NCI-H2196 (cell line): Measurements from ENCODE around the gene NHSL1.
"Not testable (repeated sequence)": the region's sequence is repeated elsewhere in the genome, so short reads cannot be mapped to it uniquely, and the experiment has no call there.

Experiments used
- DNase-seq: peaks from one replicate; lab custom pipeline; 2025; ENCODE audit not compliant: unreplicated experiment; lab: John Stamatoyannopoulos, UW

The NHSL1 gene

GRCh38 chr6:138429761-138430160 lies 69.5 kb downstream of the NHSL1 start:
- DNase-seq: no peak

DNA sequence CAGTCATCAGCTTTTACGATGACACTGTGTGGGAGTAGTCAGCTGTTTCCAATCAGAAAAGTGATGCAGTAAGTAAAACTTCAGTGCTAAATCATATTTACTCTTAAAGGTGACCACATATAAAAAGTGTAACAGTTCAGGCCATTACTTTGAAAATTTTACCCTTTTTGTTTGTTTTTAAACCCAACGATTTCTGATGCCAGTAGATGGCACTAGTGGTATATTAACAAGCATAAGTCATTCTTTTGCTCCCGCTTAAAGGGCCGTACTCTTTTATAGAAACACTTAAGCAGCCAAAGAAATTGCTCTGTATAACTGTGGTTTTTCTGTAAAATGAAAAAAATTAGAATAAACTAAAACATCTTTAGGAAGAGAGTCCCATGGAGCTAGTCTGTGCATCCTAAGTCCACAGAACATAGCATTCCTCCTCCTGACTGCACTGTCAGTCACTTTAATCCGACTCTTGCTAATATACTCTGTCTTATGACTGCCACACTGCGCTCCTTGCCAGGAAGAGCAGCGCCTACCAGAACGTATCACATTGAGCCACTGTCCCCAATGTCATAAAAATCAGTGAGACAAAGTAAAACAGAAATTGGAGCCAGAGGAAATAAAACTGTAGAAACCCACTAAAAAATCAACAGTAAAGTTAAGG lies 70.2 kb downstream of the NHSL1 start:
- DNase-seq: peak; percentile 53

GRCh38 chr6:138427701-138428100 lies 71.6 kb downstream of the NHSL1 start:
- no peak for DNase-seq

- no peak for DNase-seq
Measured at GRCh38 chr6:138426500-138427123, 72.7 kb downstream of the NHSL1 start.

- not testable (repeated sequence) for DNase-seq
Measured at GRCh38 chr6:138425256-138425655, 74.0 kb downstream of the NHSL1 start.

DNA sequence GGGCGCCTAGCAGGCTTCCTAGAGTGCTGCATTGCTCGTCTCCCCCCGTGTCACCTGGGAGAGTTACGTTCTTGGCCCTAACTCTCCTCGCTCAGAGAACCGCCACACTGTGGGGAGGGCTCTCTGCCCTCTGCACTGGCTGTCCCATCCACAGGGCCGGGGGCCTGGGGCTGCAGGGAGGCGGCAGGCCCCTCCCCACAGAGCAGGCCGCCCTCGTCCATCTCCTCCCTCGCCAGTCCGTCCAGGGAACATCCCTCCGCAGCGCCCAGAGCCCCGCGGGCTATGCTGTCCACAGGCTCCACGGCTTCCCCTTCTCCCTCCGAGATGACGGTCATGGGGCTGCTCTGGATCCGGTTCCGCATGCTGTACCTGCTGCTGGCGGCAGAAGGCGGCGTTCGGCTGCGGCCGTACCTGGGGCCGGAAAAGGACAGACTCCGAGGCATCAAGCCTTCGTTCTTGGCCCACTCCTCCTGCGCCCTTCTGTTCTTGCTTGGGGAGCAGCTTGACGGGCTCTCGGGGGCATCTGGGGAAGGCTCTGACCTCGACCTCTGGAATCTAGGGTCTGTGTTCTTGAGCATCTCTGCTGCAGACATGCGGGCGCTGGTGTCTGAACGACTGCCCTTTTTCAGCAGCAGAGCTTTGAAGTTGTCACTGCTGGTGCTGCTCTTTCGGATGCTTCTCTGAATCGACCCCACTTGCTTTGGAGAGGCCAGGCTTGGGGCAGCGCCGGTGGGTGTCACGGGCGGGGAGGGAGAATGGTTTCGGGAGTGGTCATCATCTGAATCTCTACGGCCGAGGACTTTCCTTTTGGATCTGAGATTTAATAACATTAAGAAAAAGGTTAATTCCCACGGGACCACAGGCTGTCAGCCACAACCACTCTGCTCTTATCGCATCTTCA lies 75.0 kb downstream of the NHSL1 start:
- no peak for DNase-seq

DNA sequence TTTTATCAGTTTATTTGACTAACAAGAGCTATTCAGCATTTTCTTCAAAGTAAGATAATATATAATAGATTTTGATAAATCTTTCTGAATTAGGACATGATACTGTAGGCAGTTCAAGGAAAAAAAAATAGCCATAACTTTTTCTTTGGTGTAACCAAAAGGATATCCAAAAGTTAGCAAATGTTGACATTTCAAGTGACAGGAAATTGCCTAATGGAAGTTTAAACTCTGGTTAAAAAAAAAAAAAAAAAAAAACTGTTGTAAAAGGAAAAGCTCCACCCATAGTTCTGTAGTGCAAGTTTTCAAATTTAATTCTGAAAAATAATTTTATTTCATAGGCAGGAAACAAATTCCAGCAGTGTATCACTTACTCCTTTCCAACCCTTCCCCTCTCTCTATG lies 76.4 kb downstream of the NHSL1 start:
- no peak for DNase-seq

- no peak for DNase-seq
Measured at GRCh38 chr6:138421608-138422007, 77.7 kb downstream of the NHSL1 start.

GRCh38 chr6:138421089-138421488 lies 78.2 kb downstream of the NHSL1 start:
- DNase-seq: no peak

- no peak for DNase-seq
Measured at GRCh38 chr6:138420356-138420755, 78.9 kb downstream of the NHSL1 start.

DNA sequence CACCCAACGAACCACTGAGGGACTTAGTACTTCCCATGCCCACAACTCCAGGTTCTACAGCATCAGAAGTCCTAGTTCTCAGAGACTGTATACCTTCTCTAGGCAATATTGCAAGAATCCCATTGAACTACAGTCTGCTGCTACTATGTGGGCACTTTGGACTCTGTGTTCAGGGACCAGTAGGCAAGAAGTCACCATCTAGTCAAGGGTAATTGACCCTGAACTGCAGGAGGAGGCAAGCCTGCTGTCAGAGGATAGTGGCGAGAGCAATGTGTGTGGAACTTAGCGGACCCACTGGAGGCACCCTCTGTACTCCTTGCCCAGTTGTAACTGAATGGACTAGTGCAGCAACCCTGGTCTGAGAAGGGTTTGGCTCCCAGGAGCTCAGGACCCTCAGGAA lies 79.5 kb downstream of the NHSL1 start:
- no peak for DNase-seq

- no peak for DNase-seq
Measured at GRCh38 chr6:138418118-138418742, 81.1 kb downstream of the NHSL1 start.

GRCh38 chr6:138417493-138418117 lies 81.7 kb downstream of the NHSL1 start:
- no peak for DNase-seq

- DNase-seq: no peak
Measured at GRCh38 chr6:138416206-138416605, 83.1 kb downstream of the NHSL1 start.

- no peak for DNase-seq
Measured at GRCh38 chr6:138415125-138415524, 84.2 kb downstream of the NHSL1 start.

- DNase-seq: no peak
Measured at GRCh38 chr6:138410972-138411880, 88.1 kb downstream of the NHSL1 start.

GRCh38 chr6:138410048-138410735 lies 89.1 kb downstream of the NHSL1 start:
- DNase-seq: no peak

DNA sequence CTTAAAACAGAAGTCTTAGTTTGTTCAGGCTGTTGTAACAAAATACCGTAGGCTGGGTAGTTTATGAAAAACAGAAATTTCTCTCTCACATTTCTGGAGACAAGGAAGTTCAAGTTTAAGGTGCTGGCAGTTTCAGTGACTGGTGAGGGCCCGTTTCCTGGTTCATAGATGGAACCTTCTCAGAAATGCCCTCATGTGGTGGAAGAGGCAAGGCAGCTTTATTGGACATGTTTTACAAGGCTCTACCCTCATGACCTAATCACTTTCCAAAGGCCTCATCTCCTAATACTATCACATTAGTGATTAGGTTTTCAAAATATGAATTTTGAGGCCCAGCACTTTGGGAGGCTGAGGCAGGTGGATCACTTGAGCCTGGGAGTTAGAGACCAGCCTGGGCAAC lies 92.9 kb downstream of the NHSL1 start:
- DNase-seq: no peak

DNA sequence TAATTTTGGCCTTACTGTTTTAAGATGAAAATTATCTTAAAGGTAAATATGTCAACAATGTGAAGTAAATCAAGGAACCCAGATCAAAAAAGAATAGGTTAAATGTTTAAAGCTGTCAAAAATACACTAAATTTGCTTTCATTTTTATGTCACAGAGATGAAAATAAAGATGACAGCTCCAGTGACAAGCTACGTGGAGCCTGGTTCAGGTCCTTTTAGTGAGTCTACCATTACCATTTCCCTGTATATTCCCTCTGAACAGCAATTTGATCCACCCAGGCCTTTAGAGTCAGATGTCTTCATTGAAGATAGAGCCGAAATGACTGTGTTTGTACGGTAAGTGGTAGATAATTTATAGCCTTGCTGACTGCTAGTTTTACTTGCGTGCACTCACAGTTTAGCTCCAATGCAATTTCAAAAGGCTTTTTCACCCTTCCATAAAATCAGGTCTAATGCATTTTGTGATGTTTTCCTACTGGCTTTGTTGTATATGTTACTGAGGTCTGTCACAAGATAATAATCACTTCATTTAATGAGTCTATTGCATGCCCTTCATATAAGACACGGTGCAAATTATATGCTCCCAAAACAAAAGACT lies 93.4 kb downstream of the NHSL1 start:
- no peak for DNase-seq
